Lower lobe of right lung (tissue), 2 donors: ENCODE data around the gene CDRT4. TPM values are rescaled to one million over a fixed set of nuclear protein-coding genes. Genes with fewer than 3 reads are reported as not detected.

Source experiments
- ATAC-seq, 2 donors: fragments of 200-7000 bp; cut with Tn5 transposase; one replicate each; pipeline ENCODE4 v1.9.1; 2020 to 2022; ENCODE audit warnings: mild to moderate bottlenecking in 2 of 2, moderate library complexity in 2 of 2
- DNase-seq: peaks from one replicate; pipeline ENCODE4 v3.0.0-alpha.2; 2020
- H3K27ac ChIP-seq: fragments of 200-600 bp; one replicate; pipeline ENCODE4 v1.8.0; 2022
- H3K27me3 ChIP-seq: fragments of 200-600 bp; one replicate; pipeline ENCODE4 v1.8.0; 2022; ENCODE audit warnings: low read depth
- H3K36me3 ChIP-seq: fragments of 200-600 bp; one replicate; pipeline ENCODE4 v1.8.0; 2022; ENCODE audit warnings: mild to moderate bottlenecking
- H3K4me1 ChIP-seq: fragments of 200-600 bp; one replicate; pipeline ENCODE4 v1.8.0; 2022
- H3K4me3 ChIP-seq: fragments of 200-600 bp; one replicate; pipeline ENCODE4 v1.8.0; 2022; ENCODE audit warnings: mild to moderate bottlenecking
- H3K9me3 ChIP-seq: fragments of 200-600 bp; one replicate; pipeline ENCODE4 v1.8.0; 2022
- CTCF ChIP-seq: fragments of 200-600 bp; IDR thresholded peaks from one replicate; pipeline ENCODE4 v1.8.0; 2022; ENCODE audit warnings: antibody characterized with exemption, mild to moderate bottlenecking
- intact Hi-C: fragments of 100-400 bp; cut with DNase I; formaldehyde crosslinking; loops from one replicate; pipeline ENCODE4 v1.11.0; 2022
- total RNA-seq: library from RNA; stranded (reverse); fragmentation: NEBNext Ultra II Directional; extraction: Animal tissue kit (Norgen Biotek cat#: 25700); gene quantifications from one replicate; pipeline ENCODE4 v1.2.1, GENCODE V29; 2021
- donor health status: DM: no; HTN: yes; CAD: no; lungs with severe emphysema.

CDRT4 gene
- total RNA-seq, 1 donor from 2014 or later = 13.4 TPM

GRCh38 chr17:15466131-15466530, 1.3 kb downstream of the CDRT4 start:
- no peaks in the 10 kb centered on the region for H3K36me3 ChIP-seq
- H3K4me1 ChIP-seq = peaks cover 25% of the 10 kb centered on the region

GRCh38 chr17:15465045-15465701, 2.2 kb downstream of the CDRT4 start:
- H3K4me1 ChIP-seq = peaks cover 25% of the 10 kb centered on the region
- H3K27me3 ChIP-seq = no peaks in the 10 kb centered on the region
- TF ChIP-seq CTCF = no peak
- no peak for ATAC-seq
- no peak for DNase-seq
- H3K9me3 ChIP-seq = no peaks in the 10 kb centered on the region
- no peaks in the 10 kb centered on the region for H3K36me3 ChIP-seq
- intact Hi-C loops = no loop called here
- H3K4me3 ChIP-seq = no peak overlapping the region
- H3K27ac ChIP-seq = no peak overlapping the region

More at GRCh38 chr17:15466131-15466530, 1.3 kb downstream of the CDRT4 start:
- DNase-seq (no peak), ATAC-seq (no peak)
- H3K27ac ChIP-seq = no peak overlapping the region
- TF ChIP-seq CTCF = no peak
- intact Hi-C loops = no loop called here
- no peaks in the 10 kb centered on the region for H3K9me3 ChIP-seq
- H3K4me3 ChIP-seq = no peak overlapping the region
- H3K27me3 ChIP-seq = no peaks in the 10 kb centered on the region

- intact Hi-C loops = no loop called here
These were observed 3.0 kb downstream of the CDRT4 start for GRCh38 chr17:15464231-15464985.

GRCh38 chr17:15462976-15463772, 4.2 kb downstream of the CDRT4 start:
- no peaks in the 10 kb centered on the region for H3K27me3 ChIP-seq
- no peak for TF ChIP-seq CTCF
- H3K4me1 ChIP-seq = peaks cover 30% of the 10 kb centered on the region
- intact Hi-C loops = no loop called here
- H3K4me3 ChIP-seq = no peak overlapping the region
- H3K9me3 ChIP-seq = no peaks in the 10 kb centered on the region
- no peaks in the 10 kb centered on the region for H3K36me3 ChIP-seq
- peak; percentile 73 to 85 for ATAC-seq
- DNase-seq = no peak
- H3K27ac ChIP-seq = peak overlapping the region; percentile 22

More at GRCh38 chr17:15464231-15464985, 3.0 kb downstream of the CDRT4 start:
- Histone ChIP-seq H3K27ac (peak overlapping the region; percentile 22), H3K4me1 (peaks cover 25% of the 10 kb centered on the region), H3K9me3 (no peaks in the 10 kb centered on the region), H3K27me3 (no peaks in the 10 kb centered on the region), H3K4me3 (no peak overlapping the region), H3K36me3 (no peaks in the 10 kb centered on the region)
- ATAC-seq (peak in 1 of 2 donors; percentile 18), DNase-seq (no peak)
- no peak for TF ChIP-seq CTCF

- H3K4me3 ChIP-seq = no peak overlapping the region
- no peak for TF ChIP-seq CTCF
- intact Hi-C loops = no loop called here
- no peaks in the 10 kb centered on the region for H3K9me3 ChIP-seq
- no peaks in the 10 kb centered on the region for H3K36me3 ChIP-seq
- H3K4me1 ChIP-seq = peaks cover 21% of the 10 kb centered on the region
- DNase-seq = no peak
- peak; percentile 30 to 34 for ATAC-seq
- H3K27ac ChIP-seq = peak overlapping the region; percentile 79
- no peaks in the 10 kb centered on the region for H3K27me3 ChIP-seq
These were observed 9.7 kb downstream of the CDRT4 start for GRCh38 chr17:15457723-15458094.
